SK-N-SH (cell line): ENCODE data around the gene TOR4A. TPM values are rescaled to one million over a fixed set of nuclear protein-coding genes. Genes with fewer than 3 reads are reported as not detected.
A peak's percentile ranks its signal among the peaks of the same experiment; 100 is the strongest.

Experiments used
- CTCF ChIA-PET: fragments of 300-600, 350-600 bp; formaldehyde crosslinking; extraction: SDS; loops from one replicate; lab custom pipeline; 2021; lab: Yijun Ruan, JAX
- POLR2A ChIA-PET: fragments of 350-600 bp; sonication (Branson Sonifier 250); formaldehyde crosslinking; extraction: SDS; loops from one replicate; lab custom pipeline; 2020; ENCODE audit warnings: antibody characterized with exemption, inconsistent platforms; lab: Yijun Ruan, JAX
- DNase-seq: peaks from one replicate; pipeline ENCODE4 v3.0.0; 2012
- H2AFZ ChIP-seq: fragments of 200-600 bp; sonication (generic); 2 replicates; pipeline ENCODE4 v1.8.1; 2016; ENCODE audit warnings: antibody characterized with exemption, mild to moderate bottlenecking, low read depth
- H3F3A ChIP-seq: fragments of 200-600 bp; sonication (generic); replicated peaks from 2 replicates; pipeline ENCODE3; 2016; ENCODE audit warnings: antibody characterized with exemption, mild to moderate bottlenecking; ENCODE audit not compliant: insufficient read depth
- H3K27ac ChIP-seq, 2 experiments: fragments of 200-500 bp in 1 of 2; fragments of 200-600 bp in 1 of 2; sonication (Bioruptor generic) in 1 of 2; sonication (generic), shearing (Covaris generic) in 1 of 2; 2 replicates each; pipeline versions ENCODE4 v1.5.1 to v1.6.1; 2014 to 2016; ENCODE audit warnings: low read depth in 2 of 2, inconsistent platforms in 1 of 2, low read length in 1 of 2, mild to moderate bottlenecking in 1 of 2, mixed read lengths in 1 of 2
- H3K27me3 ChIP-seq: fragments of 200-600 bp; sonication (generic), shearing (Covaris generic); 2 replicates; pipeline ENCODE4 v1.6.1; 2016; ENCODE audit warnings: mixed run types; ENCODE audit not compliant: insufficient read depth
- H3K36me3 ChIP-seq, 2 experiments: fragments of 200-500 bp in 1 of 2; fragments of 200-600 bp in 1 of 2; sonication (Bioruptor generic) in 1 of 2; sonication (generic) in 1 of 2; replicated peaks in 1 of 2; 2 replicates each; pipeline versions ENCODE3 to v1.5.1; 2014 to 2016; ENCODE audit warnings: low read length in 1 of 2, mild to moderate bottlenecking in 1 of 2; ENCODE audit not compliant: insufficient read depth in 2 of 2, control insufficient read depth in 1 of 2
- H3K4me1 ChIP-seq, 2 experiments: fragments of 200-500 bp in 1 of 2; fragments of 200-600 bp in 1 of 2; sonication (Bioruptor generic) in 1 of 2; sonication (generic), shearing (Covaris generic) in 1 of 2; 2 replicates each; pipeline versions ENCODE4 v1.5.1 to v1.6.1; 2014 to 2016; ENCODE audit warnings: low read depth in 1 of 2, low read length in 1 of 2, mixed run types in 1 of 2; ENCODE audit not compliant: insufficient read depth in 2 of 2, control insufficient read depth in 1 of 2
- H3K4me2 ChIP-seq: fragments of 200-600 bp; sonication (generic), shearing (Covaris generic); 2 replicates; pipeline ENCODE4 v1.6.1; 2017; ENCODE audit warnings: mixed run types
- H3K4me3 ChIP-seq, 2 experiments: fragments of 200-500 bp in 1 of 2; fragments of 200-600 bp in 1 of 2; sonication (Bioruptor generic) in 1 of 2; sonication (generic), shearing (Covaris generic) in 1 of 2; 2 replicates each; pipeline versions ENCODE4 v1.5.1 to v1.8.1; 2014 to 2016; ENCODE audit warnings: low read depth in 2 of 2, inconsistent platforms in 1 of 2, low read length in 1 of 2, mild to moderate bottlenecking in 1 of 2, mixed read lengths in 1 of 2, moderate library complexity in 1 of 2
- H3K79me2 ChIP-seq: fragments of 200-600 bp; sonication (generic); 2 replicates; pipeline ENCODE4 v1.8.1; 2017; ENCODE audit warnings: mild to moderate bottlenecking; ENCODE audit not compliant: insufficient read depth
- H3K9ac ChIP-seq: fragments of 200-600 bp; sonication (generic); 2 replicates; pipeline ENCODE4 v1.6.1; 2017; ENCODE audit warnings: mixed run types
- H3K9me2 ChIP-seq: fragments of 200-600 bp; sonication (generic); 2 replicates; pipeline ENCODE4 v1.6.1; 2017; ENCODE audit warnings: mixed run types
- H3K9me3 ChIP-seq: fragments of 200-600 bp; sonication (generic); 2 replicates; pipeline ENCODE4 v1.6.1; 2017; ENCODE audit warnings: mixed run types, mild to moderate bottlenecking, moderate library complexity
- H4K20me1 ChIP-seq: fragments of 200-600 bp; sonication (generic); 2 replicates; pipeline ENCODE4 v1.6.1; 2017; ENCODE audit warnings: mild to moderate bottlenecking, mixed run types; ENCODE audit not compliant: insufficient read depth
- CTCF ChIP-seq: fragments of 200-600 bp; sonication (generic); IDR thresholded peaks from 2 replicates; pipeline ENCODE4 v1.6.1; 2017; ENCODE audit warnings: antibody characterized with exemption, mild to moderate bottlenecking, moderate library complexity
- GATA2 ChIP-seq: sonication (generic); formaldehyde crosslinking; IDR thresholded peaks from 2 replicates; pipeline ENCODE4 v1.5.0; 2020; ENCODE audit warnings: mild to moderate bottlenecking, missing genetic modification reagents
- IRF3 ChIP-seq: fragments of 150-350 bp; IDR thresholded peaks from 2 replicates; pipeline ENCODE4 v1.6.1; 2016; ENCODE audit warnings: mild to moderate bottlenecking, low read depth, low read length
- MXI1 ChIP-seq: IDR thresholded peaks from 2 replicates; pipeline ENCODE4 v1.6.1; 2012; ENCODE audit warnings: mild to moderate bottlenecking, low read depth, low read length, improper control_type of control experiment
- NFIC ChIP-seq: IDR thresholded peaks from 2 replicates; pipeline ENCODE4 v1.4.0; 2012; ENCODE audit warnings: borderline replicate concordance
- RAD21 ChIP-seq: IDR thresholded peaks from 2 replicates; pipeline ENCODE4 v1.6.1; 2012; ENCODE audit warnings: mild to moderate bottlenecking, low read length
- SMC3 ChIP-seq: IDR thresholded peaks from 2 replicates; pipeline ENCODE4 v1.6.1; 2012; ENCODE audit warnings: low read depth, low read length, improper control_type of control experiment
- TEAD4 ChIP-seq: IDR thresholded peaks from 2 replicates; pipeline ENCODE4 v1.4.0; 2012; ENCODE audit warnings: mild to moderate bottlenecking, borderline replicate concordance; ENCODE audit not compliant: insufficient read depth
- WGBS: methylation state at CpG from one replicate; pipeline ENCODE4 v1.1.6; 2017; ENCODE audit warnings: low lambda C conversion rate; 5-methylcytosine and 5-hydroxymethylcytosine counted together
- polyA plus RNA-seq, 3 experiments: library from polyadenylated mRNA; depleted of rRNA; stranded (reverse); fragments of >200 nt; gene quantifications; 2 replicates each; pipeline ENCODE4 v1.2.3, GENCODE V29; 2012
- TF ChIP-seq, protein P1 (sequence below): IDR thresholded peaks from 2 replicates; pipeline ENCODE4 v1.4.0; 2012; ENCODE audit warnings: low read depth

TOR4A gene
- polyA plus RNA-seq, 1 of the 3 experiments (the other 2 are of a cell fraction): 0.81 TPM

DNA sequence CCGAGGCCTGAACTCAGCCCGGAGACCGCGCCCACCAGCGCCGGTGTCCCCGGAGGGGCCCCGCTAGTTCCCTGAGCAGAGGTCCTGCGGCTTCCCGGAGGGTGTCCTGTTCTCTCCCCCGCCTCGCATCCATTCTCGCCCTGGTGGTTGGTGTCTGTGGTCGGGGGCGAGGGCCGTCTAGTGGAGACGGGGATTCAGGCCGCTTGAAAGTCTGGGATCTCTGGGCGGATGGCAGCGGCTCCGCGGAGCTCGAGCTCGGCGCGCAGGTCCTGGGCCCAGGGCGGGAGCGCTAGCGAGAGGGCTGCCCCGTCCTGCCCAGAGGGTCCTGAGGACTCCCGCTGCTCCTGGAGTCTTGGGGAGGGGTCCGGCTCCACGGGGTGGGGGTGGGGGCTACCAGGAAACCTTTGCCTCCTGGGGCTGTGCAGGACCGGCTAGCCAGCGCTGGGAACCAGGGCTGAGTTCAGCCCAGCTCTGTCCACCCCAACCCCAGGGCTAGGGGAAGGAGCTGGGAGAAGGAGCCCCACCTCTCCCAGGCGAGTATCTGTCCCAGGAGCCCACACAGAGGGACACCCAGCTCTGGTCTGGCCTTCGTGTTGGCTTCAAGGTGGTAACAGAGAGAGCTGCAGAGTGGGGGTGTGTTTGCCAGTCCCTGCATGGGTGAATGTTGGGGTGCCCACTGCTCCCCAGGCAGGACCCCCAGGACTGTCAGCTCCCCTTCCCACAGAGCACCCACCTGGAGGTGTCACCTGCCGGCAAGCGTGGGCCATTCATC is 4.0 kb downstream of the TOR4A start:
- no peaks in the 10 kb centered on the region for H3K36me3 ChIP-seq
- H3K9me3 ChIP-seq: no peaks in the 10 kb centered on the region
- H3F3A ChIP-seq: peaks cover 7% of the 10 kb centered on the region
- no peaks in the 10 kb centered on the region for H3K9me2 ChIP-seq
- TF ChIP-seq RAD21: no peak
- no peak for TF ChIP-seq NFIC
- TF ChIP-seq, all 33 proteins: peak for 0
- H4K20me1 ChIP-seq: no peaks in the 10 kb centered on the region
- no peak overlapping the region for H2AFZ ChIP-seq
- H3K27ac ChIP-seq: no peak overlapping the region
- peak; percentile 74 for DNase-seq
- no peaks in the 10 kb centered on the region for H3K27me3 ChIP-seq
- H3K79me2 ChIP-seq: no peaks in the 10 kb centered on the region
- ChIA-PET POLR2A (interaction anchor here (0.7 kb wide), 1 partner anchor 9 kb away, joined by 3 read pairs; no protein-coding TSS in a partner anchor), CTCF (interaction anchor here (0.7 to 1.9 kb wide), 6 partner anchors 21 to 256 kb away, joined by 3 to 8 read pairs (median 4); partner anchors contain the start of gene NRARP)
- H3K4me3 ChIP-seq: peak overlapping the region in 1 of 2 experiments; percentile 37; a peak in 2 of 4 replicates
- 61% methylated on average over 9 of the region's 39 CpGs for whole genome bisulfite sequencing
- peaks cover 0 to 8% of the 10 kb centered on the region in 2 experiments; a peak in 2 of 4 replicates for H3K4me1 ChIP-seq
- H3K4me2 ChIP-seq: peak overlapping the region; percentile 66; the same call in 1 of the 2 replicates
- no peak overlapping the region for H3K9ac ChIP-seq

- Histone ChIP-seq H2AFZ (no peak overlapping the region), H3K4me2 (no peak overlapping the region), H3K9me2 (no peaks in the 10 kb centered on the region), H3K36me3 (no peaks in the 10 kb centered on the region), H3K27ac (no peak overlapping the region), H3K9ac (no peak overlapping the region), H4K20me1 (no peaks in the 10 kb centered on the region), H3K4me3 (no peak overlapping the region), H3F3A (peaks cover 7% of the 10 kb centered on the region), H3K4me1 (no peaks in the 10 kb centered on the region), H3K79me2 (no peaks in the 10 kb centered on the region), H3K9me3 (no peaks in the 10 kb centered on the region), H3K27me3 (no peaks in the 10 kb centered on the region)
- WGBS: 33% methylated on average over 12 of the region's 14 CpGs
- TF ChIP-seq TEAD4 (no peak), RAD21 (peak; percentile 79), SMC3 (peak; percentile 63), CTCF (peak; percentile 59), IRF3 (no peak), MXI1 (peak; percentile 69; the same call in 1 of the 2 replicates), GATA2 (CRISPR knock-in tag) (no peak)
- TF ChIP-seq, protein P1, sequence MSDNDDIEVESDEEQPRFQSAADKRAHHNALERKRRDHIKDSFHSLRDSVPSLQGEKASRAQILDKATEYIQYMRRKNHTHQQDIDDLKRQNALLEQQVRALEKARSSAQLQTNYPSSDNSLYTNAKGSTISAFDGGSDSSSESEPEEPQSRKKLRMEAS: peak; percentile 78; the same call in 1 of the 2 replicates
- POLR2A ChIA-PET: interaction anchor here (0.9 kb wide), 1 partner anchor 15 kb away, joined by 3 read pairs; the partner anchor contains the start of gene NRARP
- peak; percentile 86 for DNase-seq
- CTCF ChIA-PET: interaction anchor here (0.6 to 3.2 kb wide), 34 partner anchors 9 to 316 kb away, joined by 3 to 35 read pairs (median 4); partner anchors contain the start of genes EXD3, NOXA1 and NRARP
Observed at GRCh38 chr9:137286975-137287383, 9.5 kb downstream of the TOR4A start.
